ENCODE results near the gene CKS1B. TPM values are rescaled to one million over a fixed set of nuclear protein-coding genes. Genes with fewer than 3 reads are reported as not detected.

Gene CKS1B
- total and polyA plus RNA-seq, 2 donors (not counting 1 experiment from before 2014, with no cell fraction given): 40.3 to 55.4 TPM

DNA sequence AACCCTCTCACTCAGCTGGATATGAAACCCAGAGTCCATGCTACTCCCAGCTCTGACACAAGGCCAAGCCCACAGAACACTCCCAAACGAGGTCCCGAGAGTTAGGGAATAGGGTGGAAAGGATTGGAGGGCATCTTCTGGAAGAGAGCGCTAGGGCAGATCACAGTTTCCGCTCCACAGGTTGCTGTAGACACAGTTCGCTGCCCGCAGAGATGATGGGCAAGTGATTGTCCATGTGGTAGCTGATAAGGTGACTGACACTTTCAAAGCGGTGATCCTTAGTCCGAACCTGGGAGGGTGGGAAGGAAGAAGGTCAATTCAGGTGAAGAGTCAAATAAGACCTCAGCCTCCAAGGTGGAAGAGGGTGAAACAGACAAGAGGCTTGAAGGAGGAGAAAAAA, 10.8 kb upstream of the CKS1B start:
- Histone ChIP-seq H3K27ac (ENCODE audit: insufficient read depth, low read length) (no peak overlapping the region), H4K20me1 (ENCODE audit: control insufficient read depth, extremely low read depth, insufficient read depth, low read length) (no peaks in the 10 kb centered on the region), H3K4me1 (ENCODE audit: control insufficient read depth, extremely low read depth, insufficient read depth, low read length) (peaks cover 12% of the 10 kb centered on the region), H3K79me2 (ENCODE audit: control insufficient read depth, insufficient read depth, low read length) (peaks cover 41% of the 10 kb centered on the region), H3K36me3 (ENCODE audit: control insufficient read depth, insufficient read depth, low read length) (peaks cover 37% of the 10 kb centered on the region), H3K9ac (ENCODE audit: insufficient read depth, low read length) (no peak overlapping the region), H3K4me2 (ENCODE audit: extremely low read depth, insufficient read depth, low read length) (no peak overlapping the region), H3K9me3 (ENCODE audit: control insufficient read depth, insufficient read depth, low read depth, low read length) (no peaks in the 10 kb centered on the region), H2AFZ (ENCODE audit: low read length) (no peak overlapping the region), H3K27me3 (ENCODE audit: control insufficient read depth, insufficient read depth, low read length) (no peaks in the 10 kb centered on the region), H3K4me3 (replicated peaks in 1 of 4; ENCODE audit: control extremely low read depth in 1 of 4, insufficient read depth in 1 of 4, low read depth in 3 of 4, low read length in 4 of 4) (no peak overlapping the region)
- no peak for DNase-seq (ENCODE audit: low read depth in 2 of 2)
- no peak for TF ChIP-seq EZH2 (IDR thresholded peaks at IDR 0.05; ENCODE audit: low read length, missing control alignments)
- TF ChIP-seq, protein P1, sequence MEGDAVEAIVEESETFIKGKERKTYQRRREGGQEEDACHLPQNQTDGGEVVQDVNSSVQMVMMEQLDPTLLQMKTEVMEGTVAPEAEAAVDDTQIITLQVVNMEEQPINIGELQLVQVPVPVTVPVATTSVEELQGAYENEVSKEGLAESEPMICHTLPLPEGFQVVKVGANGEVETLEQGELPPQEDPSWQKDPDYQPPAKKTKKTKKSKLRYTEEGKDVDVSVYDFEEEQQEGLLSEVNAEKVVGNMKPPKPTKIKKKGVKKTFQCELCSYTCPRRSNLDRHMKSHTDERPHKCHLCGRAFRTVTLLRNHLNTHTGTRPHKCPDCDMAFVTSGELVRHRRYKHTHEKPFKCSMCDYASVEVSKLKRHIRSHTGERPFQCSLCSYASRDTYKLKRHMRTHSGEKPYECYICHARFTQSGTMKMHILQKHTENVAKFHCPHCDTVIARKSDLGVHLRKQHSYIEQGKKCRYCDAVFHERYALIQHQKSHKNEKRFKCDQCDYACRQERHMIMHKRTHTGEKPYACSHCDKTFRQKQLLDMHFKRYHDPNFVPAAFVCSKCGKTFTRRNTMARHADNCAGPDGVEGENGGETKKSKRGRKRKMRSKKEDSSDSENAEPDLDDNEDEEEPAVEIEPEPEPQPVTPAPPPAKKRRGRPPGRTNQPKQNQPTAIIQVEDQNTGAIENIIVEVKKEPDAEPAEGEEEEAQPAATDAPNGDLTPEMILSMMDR (conservative IDR thresholded peaks at IDR 0.05 in 1 of 2, IDR thresholded peaks at IDR 0.05 in 1 of 2; ENCODE audit: low read depth in 1 of 2, low read length in 2 of 2): no peak

DNA sequence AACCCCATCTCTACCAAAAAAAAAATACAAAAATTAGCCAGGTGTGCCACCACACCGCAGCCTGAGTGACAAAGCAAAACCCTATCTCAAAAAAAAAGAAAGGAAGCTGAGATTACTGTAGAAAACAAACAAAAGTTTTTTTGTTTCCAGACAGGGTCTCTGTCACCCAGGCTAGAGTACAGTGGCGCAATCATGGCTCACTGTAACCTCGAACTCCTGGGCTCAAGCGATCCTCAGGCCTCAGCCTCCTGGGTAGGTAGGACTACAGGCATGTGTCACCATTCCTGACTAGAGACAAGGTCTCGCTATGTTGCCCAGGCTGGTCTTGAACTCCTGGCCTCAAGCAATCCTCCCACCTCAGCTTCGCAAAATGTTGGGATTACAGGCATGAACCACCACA, 10.1 kb upstream of the CKS1B start:
- no peak overlapping the region for H2AFZ ChIP-seq (ENCODE audit: low read length)
- H3K27ac ChIP-seq (ENCODE audit: insufficient read depth, low read length): no peak overlapping the region
- peaks cover 48% of the 10 kb centered on the region for H3K79me2 ChIP-seq (ENCODE audit: control insufficient read depth, insufficient read depth, low read length)
- no peaks in the 10 kb centered on the region for H3K27me3 ChIP-seq (ENCODE audit: control insufficient read depth, insufficient read depth, low read length)
- H3K4me2 ChIP-seq (ENCODE audit: extremely low read depth, insufficient read depth, low read length): no peak overlapping the region
- H3K4me1 ChIP-seq (ENCODE audit: control insufficient read depth, extremely low read depth, insufficient read depth, low read length): peaks cover 16% of the 10 kb centered on the region
- H3K9me3 ChIP-seq (ENCODE audit: control insufficient read depth, insufficient read depth, low read depth, low read length): no peaks in the 10 kb centered on the region
- H3K36me3 ChIP-seq (ENCODE audit: control insufficient read depth, insufficient read depth, low read length): peaks cover 34% of the 10 kb centered on the region
- H3K4me3 ChIP-seq (replicated peaks in 1 of 4; ENCODE audit: control extremely low read depth in 1 of 4, insufficient read depth in 1 of 4, low read depth in 3 of 4, low read length in 4 of 4): no peak overlapping the region
- TF ChIP-seq, protein P1 (conservative IDR thresholded peaks at IDR 0.05 in 1 of 2, IDR thresholded peaks at IDR 0.05 in 1 of 2; ENCODE audit: low read depth in 1 of 2, low read length in 2 of 2): no peak
- no peak for TF ChIP-seq EZH2 (IDR thresholded peaks at IDR 0.05; ENCODE audit: low read length, missing control alignments)
- DNase-seq (ENCODE audit: low read depth in 2 of 2): no peak
- H3K9ac ChIP-seq (ENCODE audit: insufficient read depth, low read length): no peak overlapping the region
- H4K20me1 ChIP-seq (ENCODE audit: control insufficient read depth, extremely low read depth, insufficient read depth, low read length): no peaks in the 10 kb centered on the region

DNA sequence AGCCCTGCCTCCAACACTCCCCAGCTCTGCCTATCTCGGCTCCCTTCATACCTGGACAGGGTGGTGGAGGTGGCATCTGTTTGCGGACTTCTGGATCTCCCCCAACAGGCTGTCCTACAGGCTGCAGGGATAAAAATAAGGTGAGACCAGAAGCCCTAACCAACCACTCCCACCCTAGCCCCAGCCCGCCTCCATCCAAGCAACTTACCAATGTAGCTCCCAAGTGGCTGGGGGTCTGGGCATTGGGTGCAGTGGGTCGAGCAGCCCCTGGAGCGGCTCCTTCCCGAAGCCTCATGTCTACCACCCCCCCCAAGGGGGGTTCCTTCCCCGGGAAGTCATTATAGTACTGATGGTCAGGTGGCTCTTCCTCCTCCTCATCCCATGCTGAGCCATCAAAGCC, 8.4 kb upstream of the CKS1B start:
- Histone ChIP-seq H2AFZ (ENCODE audit: low read length) (no peak overlapping the region), H3K4me2 (ENCODE audit: extremely low read depth, insufficient read depth, low read length) (no peak overlapping the region), H3K79me2 (ENCODE audit: control insufficient read depth, insufficient read depth, low read length) (peaks cover 49% of the 10 kb centered on the region), H3K27ac (ENCODE audit: insufficient read depth, low read length) (no peak overlapping the region), H3K4me3 (replicated peaks in 1 of 4; ENCODE audit: control extremely low read depth in 1 of 4, insufficient read depth in 1 of 4, low read depth in 3 of 4, low read length in 4 of 4) (no peak overlapping the region), H4K20me1 (ENCODE audit: control insufficient read depth, extremely low read depth, insufficient read depth, low read length) (no peaks in the 10 kb centered on the region), H3K4me1 (ENCODE audit: control insufficient read depth, extremely low read depth, insufficient read depth, low read length) (peaks cover 11% of the 10 kb centered on the region), H3K27me3 (ENCODE audit: control insufficient read depth, insufficient read depth, low read length) (no peaks in the 10 kb centered on the region), H3K9me3 (ENCODE audit: control insufficient read depth, insufficient read depth, low read depth, low read length) (no peaks in the 10 kb centered on the region), H3K36me3 (ENCODE audit: control insufficient read depth, insufficient read depth, low read length) (peaks cover 34% of the 10 kb centered on the region), H3K9ac (ENCODE audit: insufficient read depth, low read length) (no peak overlapping the region)
- DNase-seq (ENCODE audit: low read depth in 2 of 2): no peak
- TF ChIP-seq EZH2 (IDR thresholded peaks at IDR 0.05; ENCODE audit: low read length, missing control alignments): no peak
- TF ChIP-seq, protein P1 (conservative IDR thresholded peaks at IDR 0.05 in 1 of 2, IDR thresholded peaks at IDR 0.05 in 1 of 2; ENCODE audit: low read depth in 1 of 2, low read length in 2 of 2): no peak

Data from fibroblast of lung (primary cell).